Measurements from ENCODE around the gene PTPRN2. TPM values are rescaled to one million over a fixed set of nuclear protein-coding genes. Genes with fewer than 3 reads are reported as not detected.
"Not testable (repeated sequence)": the region's sequence is repeated elsewhere in the genome, so short reads cannot be mapped to it uniquely, and the experiment has no call there.

The PTPRN2 gene
- total RNA-seq, 8 experiments from 2014 or later = 0.10 to 19.7 (median 10.8) TPM; not detected in 1

DNA sequence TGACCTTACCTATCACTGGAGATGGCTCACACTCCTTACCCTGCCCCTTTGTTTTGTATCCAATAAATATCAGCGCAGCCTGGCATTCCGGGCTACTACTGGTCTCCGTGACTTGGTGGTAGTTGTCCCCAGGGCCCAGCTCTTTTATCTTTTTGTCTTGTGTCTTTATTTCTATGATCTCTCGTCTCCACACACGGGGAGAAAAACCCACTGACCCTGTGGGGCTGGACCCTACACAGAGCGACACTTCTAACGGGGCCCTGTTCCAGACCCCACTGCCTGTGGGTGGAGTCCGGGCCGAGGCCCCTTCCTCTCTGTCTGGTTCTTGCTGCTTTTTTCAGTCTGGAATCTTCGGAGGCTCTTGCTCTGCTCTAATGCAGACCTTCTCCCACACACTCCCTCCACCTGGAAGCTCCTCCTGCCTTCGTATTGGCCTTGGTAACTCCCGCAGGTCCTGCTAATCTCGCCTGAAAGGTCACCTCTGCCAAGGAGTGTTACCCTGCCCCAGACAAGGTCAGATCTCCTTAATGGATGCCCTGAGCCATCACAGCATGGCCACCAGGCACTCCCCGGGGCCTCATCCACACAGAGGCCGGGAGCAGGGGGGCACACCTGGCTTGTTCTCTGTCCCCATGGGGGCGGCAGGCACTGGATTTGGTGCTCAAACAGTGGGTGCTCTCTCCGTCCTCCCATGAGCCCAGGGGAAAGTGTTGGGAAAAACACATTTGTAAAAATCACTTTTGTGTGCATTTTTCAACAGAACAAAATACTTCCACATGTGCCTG, 531.7 kb downstream of the PTPRN2 start:
- Histone ChIP-seq H3K4me1 (replicated peaks in 1 of 2) (peaks cover 0 to 4% of the 10 kb centered on the region in 2 donors), H3K4me3 (no peak overlapping the region), H3K27ac (no peak overlapping the region)
- ATAC-seq (replicated peaks in 6 of 8) = no peak
- in situ Hi-C loops (cut with MboI; ENCODE audit: low pct_unique_long_range_greater_than_20kb in 2 of 9, low sequenced_read_pairs in 9 of 9, unreplicated experiment in 9 of 9) = no loop called here
- WGBS, 10 experiments = 0 to 93% (median 44%) methylated on average over 1 to 7 of the region's 17 CpGs; no CpG with 5 or more reads in 2 of the 10 experiments

DNA sequence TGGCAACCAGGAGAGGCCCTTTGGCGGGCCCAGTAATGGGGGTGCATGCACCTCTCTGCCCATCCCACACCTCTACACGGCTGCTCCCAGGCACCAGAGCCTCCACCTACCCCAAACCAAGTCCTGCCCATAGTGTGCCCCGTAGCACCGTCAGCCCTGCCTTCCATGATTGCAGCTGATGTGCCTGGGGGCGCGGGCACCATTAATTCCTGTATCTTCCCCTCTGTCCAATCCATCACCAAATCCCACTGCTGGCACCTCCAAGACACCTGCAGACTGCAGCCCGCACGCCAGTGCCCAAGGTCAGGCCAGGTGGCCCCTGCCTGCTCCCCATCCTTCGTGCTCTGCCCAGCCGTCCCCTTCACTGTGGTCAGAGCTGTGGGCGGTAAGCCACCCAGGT, 533.0 kb downstream of the PTPRN2 start:
- no peaks in the 10 kb centered on the region for H3K4me1 ChIP-seq (replicated peaks in 1 of 2)
- in situ Hi-C loops (cut with MboI; ENCODE audit: low pct_unique_long_range_greater_than_20kb in 2 of 9, low sequenced_read_pairs in 9 of 9, unreplicated experiment in 9 of 9) = no loop called here
- ATAC-seq (replicated peaks in 6 of 8) = no peak
- WGBS, 10 experiments = 20 to 67% (median 50%) methylated on average over 1 to 3 of the region's 11 CpGs; no CpG with 5 or more reads in 4 of the 10 experiments
- H3K27ac ChIP-seq = no peak overlapping the region
- no peak overlapping the region for H3K4me3 ChIP-seq

DNA sequence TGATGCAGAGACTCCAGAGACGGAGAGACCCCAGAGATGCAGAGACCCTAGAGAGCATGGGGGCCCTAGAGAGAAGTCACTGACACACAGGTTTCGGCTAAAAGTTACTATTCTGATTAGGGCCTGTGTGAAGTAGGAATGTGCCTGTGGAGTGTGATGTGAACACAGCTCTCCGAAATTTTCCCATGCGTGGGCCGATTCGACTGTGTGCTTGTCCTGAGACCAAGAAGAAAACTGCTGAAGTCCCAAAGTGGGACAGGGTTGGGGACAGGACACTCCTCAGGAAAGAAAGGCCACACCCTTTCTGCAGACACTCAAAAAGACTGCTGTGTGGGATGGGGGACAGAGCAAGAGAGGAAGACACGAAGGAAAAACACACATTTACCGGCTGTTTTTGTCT, 533.5 kb downstream of the PTPRN2 start:
- H3K27ac ChIP-seq = no peak overlapping the region
- in situ Hi-C loops (cut with MboI; ENCODE audit: low pct_unique_long_range_greater_than_20kb in 2 of 9, low sequenced_read_pairs in 9 of 9, unreplicated experiment in 9 of 9) = no loop called here

DNA sequence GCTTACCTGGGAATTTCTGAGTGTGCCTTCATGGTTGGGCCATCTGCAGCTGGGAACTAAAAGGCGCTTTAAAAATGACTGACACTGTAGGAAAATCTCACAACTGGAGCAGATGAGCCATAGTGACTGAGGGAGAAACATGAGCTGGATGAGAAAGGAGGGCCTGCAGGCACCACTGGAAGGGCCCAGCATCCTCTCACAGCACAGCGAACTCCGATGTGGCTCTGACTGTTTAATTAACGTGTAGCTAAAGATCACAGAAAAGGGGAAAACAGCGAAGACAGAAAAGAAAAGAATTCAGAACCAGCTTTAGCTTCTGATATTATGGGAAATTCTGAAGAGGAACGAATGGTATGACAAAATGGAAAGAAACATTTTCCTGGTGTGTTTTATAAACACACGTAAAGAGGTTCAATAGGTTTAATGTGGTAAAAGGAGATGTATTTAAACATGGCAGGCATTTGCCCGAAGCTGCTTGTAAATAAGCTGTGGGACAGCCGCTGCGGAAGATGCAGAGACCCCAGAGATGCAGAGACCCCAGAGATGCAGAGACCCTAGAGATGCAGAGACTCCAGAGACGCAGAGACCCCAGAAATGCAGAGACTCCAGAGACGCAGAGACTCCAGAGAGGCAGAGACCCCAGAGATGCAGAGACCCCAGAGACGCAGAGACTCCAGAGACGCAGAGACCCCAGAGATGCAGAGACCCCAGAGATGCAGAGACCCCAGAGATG, 534.3 kb downstream of the PTPRN2 start:
- in situ Hi-C loops (cut with MboI; ENCODE audit: low pct_unique_long_range_greater_than_20kb in 2 of 9, low sequenced_read_pairs in 9 of 9, unreplicated experiment in 9 of 9) = no loop called here
- whole genome bisulfite sequencing, 10 experiments = 30 to 80% (median 52%) methylated on average over 2 to 10 of the region's 14 CpGs; no CpG with 5 or more reads in 1 of the 10 experiments
- H3K4me3 ChIP-seq = no peak overlapping the region
- H3K27ac ChIP-seq = no peak overlapping the region
- no peak for ATAC-seq (replicated peaks in 6 of 8)
- no peaks in the 10 kb centered on the region for H3K4me1 ChIP-seq (replicated peaks in 1 of 2)

More for the DNA sequence above, 533.5 kb downstream of the PTPRN2 start:
- Histone ChIP-seq H3K4me1 (replicated peaks in 1 of 2) (no peaks in the 10 kb centered on the region), H3K4me3 (no peak overlapping the region)
- WGBS, 10 experiments = 74 to 96% (median 83%) methylated on average over 1 to 6 of the region's 8 CpGs; no CpG with 5 or more reads in 3 of the 10 experiments
- ATAC-seq (replicated peaks in 6 of 8) = no peak

DNA sequence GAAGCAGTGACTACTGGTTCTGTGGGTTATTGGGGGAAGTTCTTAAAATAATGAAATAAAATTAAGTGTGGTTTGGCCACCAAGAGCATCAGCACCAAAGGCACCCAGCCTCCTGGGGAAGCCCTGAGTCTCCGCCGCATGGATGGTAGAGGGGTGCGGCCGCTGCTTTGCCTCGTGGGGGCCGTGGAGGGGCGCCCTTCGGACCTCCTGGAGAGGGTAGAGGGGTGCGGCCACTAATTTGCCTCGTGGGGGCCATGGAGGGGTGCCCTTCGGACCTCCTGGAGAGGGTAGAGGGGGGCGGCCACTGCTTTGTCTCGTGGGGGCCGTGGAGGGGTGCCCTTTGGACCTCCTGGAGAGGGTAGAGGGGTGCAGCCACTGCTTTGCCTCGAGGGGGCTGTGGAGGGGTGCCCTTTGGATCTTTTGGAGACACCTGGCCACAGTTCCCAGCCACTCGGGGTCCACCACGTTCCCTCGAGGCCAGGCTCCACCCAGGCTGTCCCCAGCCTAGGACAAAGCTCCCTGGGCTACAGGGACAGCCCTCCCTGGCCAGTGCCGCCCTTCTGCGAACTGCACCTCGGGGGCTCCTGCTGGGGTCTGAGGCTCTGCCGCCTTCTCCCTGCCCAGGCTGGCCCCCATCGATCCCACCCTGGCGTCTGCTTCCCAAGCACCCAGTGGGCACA, 535.1 kb downstream of the PTPRN2 start:
- Histone ChIP-seq H3K4me1 (replicated peaks in 1 of 2) (no peaks in the 10 kb centered on the region), H3K27ac (no peak overlapping the region), H3K4me3 (no peak overlapping the region)
- WGBS, 10 experiments = 0 to 20% (median 13%) methylated on average over 1 to 4 of the region's 24 CpGs; no CpG with 5 or more reads in 6 of the 10 experiments
- in situ Hi-C loops (cut with MboI; ENCODE audit: low pct_unique_long_range_greater_than_20kb in 2 of 9, low sequenced_read_pairs in 9 of 9, unreplicated experiment in 9 of 9) = no loop called here
- no peak for ATAC-seq (replicated peaks in 6 of 8)

DNA sequence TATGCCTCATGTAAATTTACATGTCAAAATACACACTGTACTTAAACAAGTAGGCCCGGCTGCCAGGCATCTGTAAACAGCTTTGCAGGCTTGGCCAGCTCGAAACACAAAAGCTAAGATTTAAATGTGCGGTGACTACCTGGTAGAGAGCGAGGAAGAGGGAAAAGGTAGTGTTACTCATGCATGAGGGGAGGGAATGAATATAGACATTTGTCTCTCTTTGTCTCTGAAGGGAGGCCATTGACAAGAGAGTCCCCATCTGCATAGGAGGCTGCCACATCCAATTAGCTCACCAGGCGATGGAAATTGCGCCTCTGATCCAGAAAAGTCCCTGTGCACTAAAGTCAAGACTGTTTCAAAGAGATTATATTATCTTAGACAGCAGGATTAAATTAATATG, 535.8 kb downstream of the PTPRN2 start:
- peak in 1 of 8 experiments; percentile 53 for ATAC-seq (replicated peaks in 6 of 8)
- no peak overlapping the region for H3K27ac ChIP-seq
- in situ Hi-C loops (cut with MboI; ENCODE audit: low pct_unique_long_range_greater_than_20kb in 2 of 9, low sequenced_read_pairs in 9 of 9, unreplicated experiment in 9 of 9) = no loop called here
- 0 to 80% (median 33%) methylated on average over 1 to 3 of the region's 6 CpGs; no CpG with 5 or more reads in 1 of the 10 experiments for WGBS, 10 experiments
- H3K4me3 ChIP-seq = no peak overlapping the region
- H3K4me1 ChIP-seq (replicated peaks in 1 of 2) = no peaks in the 10 kb centered on the region

DNA sequence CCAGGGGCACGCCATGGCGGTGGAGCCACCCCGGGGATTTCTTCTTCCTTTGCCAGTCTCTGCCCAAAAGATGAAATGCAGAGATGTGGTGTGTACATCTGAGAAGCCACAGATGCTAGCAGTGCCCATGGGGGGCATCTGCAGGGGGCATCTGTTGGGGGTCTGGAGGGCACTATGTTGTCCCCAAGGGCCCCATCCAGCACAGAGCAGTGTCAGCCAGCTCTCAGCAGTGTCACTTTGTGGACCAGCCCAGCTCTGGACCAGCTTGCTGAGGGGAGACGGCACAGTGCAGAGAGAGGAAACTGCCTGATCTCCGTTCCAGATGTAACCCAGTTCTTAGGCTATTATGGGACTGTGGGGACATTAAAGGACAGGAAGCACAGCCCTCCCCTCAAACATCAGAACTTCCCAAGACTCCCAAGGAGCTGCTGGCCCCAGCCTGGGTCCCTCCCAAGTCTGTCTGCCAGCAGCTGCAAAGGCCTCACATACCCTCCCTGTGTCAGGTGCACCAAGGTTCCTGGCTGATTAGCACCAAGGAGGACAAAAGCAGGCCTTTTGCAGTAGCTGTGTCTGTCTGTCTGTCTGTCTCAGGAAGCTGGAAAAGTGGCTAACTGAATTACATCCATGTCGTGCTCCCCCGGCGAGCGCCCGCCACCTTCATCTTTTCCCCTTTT, 536.5 kb downstream of the PTPRN2 start:
- H3K27ac ChIP-seq = no peak overlapping the region
- in situ Hi-C loops (cut with MboI; ENCODE audit: low pct_unique_long_range_greater_than_20kb in 2 of 9, low sequenced_read_pairs in 9 of 9, unreplicated experiment in 9 of 9) = no loop called here
- 16 to 75% (median 53%) methylated on average over 3 to 7 of the region's 10 CpGs; no CpG with 5 or more reads in 5 of the 10 experiments for WGBS, 10 experiments
- no peak overlapping the region for H3K4me3 ChIP-seq
- H3K4me1 ChIP-seq (replicated peaks in 1 of 2) = no peaks in the 10 kb centered on the region
- ATAC-seq (replicated peaks in 6 of 8) = peak in 1 of 8 experiments; percentile 25

DNA sequence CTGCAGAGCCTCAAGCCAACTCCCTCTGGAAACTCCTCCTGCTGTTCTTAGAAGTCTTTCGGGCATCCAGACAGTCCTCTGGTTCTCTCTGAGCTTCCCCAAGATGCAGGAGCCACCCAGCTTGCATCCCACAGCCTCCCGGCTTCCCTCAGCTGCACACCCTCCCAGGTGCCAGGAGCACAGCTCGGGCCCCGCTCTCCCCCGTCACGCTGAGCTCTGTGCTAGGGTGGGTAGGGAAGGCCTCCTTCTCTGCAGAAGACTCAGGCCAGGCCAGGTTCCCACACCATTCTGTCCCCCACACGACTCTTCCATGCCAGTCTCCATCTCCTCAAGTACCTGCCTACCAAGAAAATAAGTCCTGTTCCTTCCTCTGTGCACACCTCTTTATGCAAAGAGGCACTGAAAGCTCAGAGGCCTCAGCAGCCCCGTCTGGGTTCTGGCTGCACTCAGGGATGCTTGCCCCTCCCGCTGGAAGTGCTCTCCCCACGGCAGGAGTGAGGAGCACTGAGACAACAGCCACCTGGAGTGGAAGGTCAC, 537.1 kb downstream of the PTPRN2 start:
- 13 to 83% (median 41%) methylated on average over 3 to 7 of the region's 10 CpGs; no CpG with 5 or more reads in 6 of the 10 experiments for WGBS, 10 experiments
- in situ Hi-C loops (cut with MboI; ENCODE audit: low pct_unique_long_range_greater_than_20kb in 2 of 9, low sequenced_read_pairs in 9 of 9, unreplicated experiment in 9 of 9) = no loop called here
- no peak overlapping the region for H3K4me3 ChIP-seq
- H3K27ac ChIP-seq = no peak overlapping the region
- no peaks in the 10 kb centered on the region for H3K4me1 ChIP-seq (replicated peaks in 1 of 2)
- ATAC-seq (replicated peaks in 6 of 8) = no peak

DNA sequence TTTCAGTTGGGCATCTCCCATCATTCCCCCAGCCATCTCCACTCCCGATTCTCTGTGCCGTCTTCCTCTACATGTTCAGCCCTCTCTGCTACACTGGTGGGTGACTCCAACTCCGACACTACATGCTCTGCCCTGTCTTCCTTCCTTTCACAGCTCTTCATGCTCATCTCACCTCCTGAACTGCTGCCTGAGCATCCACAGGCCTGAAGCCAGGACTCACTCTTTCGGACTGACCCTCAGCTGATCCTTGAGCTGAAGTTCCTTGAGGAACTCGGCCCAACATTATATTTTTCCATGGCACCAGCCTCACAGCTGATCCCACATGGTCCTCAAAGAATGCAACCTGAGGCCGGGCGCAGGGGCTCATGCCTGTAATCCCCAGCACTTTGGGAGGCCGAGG, 538.4 kb downstream of the PTPRN2 start:
- no peak for ATAC-seq (replicated peaks in 6 of 8)
- Histone ChIP-seq H3K4me1 (replicated peaks in 1 of 2) (no peaks in the 10 kb centered on the region), H3K4me3 (no peak overlapping the region), H3K27ac (no peak overlapping the region)
- in situ Hi-C loops (cut with MboI; ENCODE audit: low pct_unique_long_range_greater_than_20kb in 2 of 9, low sequenced_read_pairs in 9 of 9, unreplicated experiment in 9 of 9) = no loop called here
- 10 to 100% (median 49%) methylated on average over 1 to 8 of the region's 8 CpGs; no CpG with 5 or more reads in 1 of the 10 experiments for WGBS, 10 experiments

DNA sequence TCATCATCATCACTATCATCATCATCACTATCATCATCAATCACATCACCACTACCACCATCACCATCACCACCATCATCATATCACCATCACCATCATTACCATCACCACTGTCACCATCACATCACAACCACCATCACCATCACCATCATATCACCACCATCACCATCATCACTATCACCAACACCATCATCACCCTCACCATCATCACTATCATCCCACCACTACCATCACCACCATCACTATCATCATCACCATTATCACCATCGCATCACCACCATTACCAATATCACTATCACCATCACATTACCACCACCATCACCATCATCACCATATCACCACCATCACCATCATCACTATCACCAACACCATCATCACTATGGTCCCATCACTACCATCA, 539.1 kb downstream of the PTPRN2 start:
- ATAC-seq (replicated peaks in 6 of 8) = no peak
- no peaks in the 10 kb centered on the region for H3K4me1 ChIP-seq (replicated peaks in 1 of 2)
- no peak overlapping the region for H3K4me3 ChIP-seq
- no peak overlapping the region for H3K27ac ChIP-seq
- 0 to 100% (median 40%) methylated on average over 1 of the region's 1 CpG; no CpG with 5 or more reads in 1 of the 10 experiments for WGBS, 10 experiments
- in situ Hi-C loops (cut with MboI; ENCODE audit: low pct_unique_long_range_greater_than_20kb in 2 of 9, low sequenced_read_pairs in 9 of 9, unreplicated experiment in 9 of 9) = no loop called here

DNA sequence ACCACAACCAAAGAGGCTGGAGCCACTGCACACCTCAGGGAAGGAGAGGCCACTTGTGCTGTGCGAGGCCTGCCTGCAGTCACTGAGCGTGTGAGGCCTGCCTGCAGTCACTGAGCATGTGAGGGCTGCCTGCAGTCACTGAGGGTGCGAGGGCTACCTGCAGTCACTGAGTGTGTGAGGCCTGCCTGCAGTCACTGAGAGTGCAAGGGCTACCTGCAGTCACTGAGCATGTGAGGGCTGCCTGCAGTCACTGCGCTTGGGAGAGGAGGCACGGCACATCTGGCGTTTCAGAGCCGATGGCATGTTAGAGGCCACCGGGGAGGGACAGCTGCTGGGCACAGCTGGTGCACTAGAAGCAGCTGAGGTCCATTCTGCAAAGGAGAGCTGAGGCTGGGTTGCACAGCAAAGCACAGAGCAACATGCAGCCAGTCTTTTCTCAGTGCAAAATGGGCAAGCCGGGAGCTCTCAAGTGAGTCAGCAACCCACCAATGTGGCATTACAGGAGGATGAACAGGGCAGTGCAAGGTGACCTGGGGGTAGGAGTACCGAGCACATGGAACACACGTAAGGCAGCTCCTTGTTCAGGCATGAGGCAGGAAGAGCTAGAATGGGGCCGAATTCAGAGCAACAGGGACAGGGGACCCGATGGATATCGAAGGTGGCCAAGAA, 540.1 kb downstream of the PTPRN2 start:
- peak in 1 of 8 experiments; percentile 53 for ATAC-seq (replicated peaks in 6 of 8)
- no peak overlapping the region for H3K4me3 ChIP-seq
- in situ Hi-C loops (cut with MboI; ENCODE audit: low pct_unique_long_range_greater_than_20kb in 2 of 9, low sequenced_read_pairs in 9 of 9, unreplicated experiment in 9 of 9) = no loop called here
- H3K4me1 ChIP-seq (replicated peaks in 1 of 2) = no peaks in the 10 kb centered on the region
- 30 to 79% (median 41%) methylated on average over 3 to 8 of the region's 14 CpGs; no CpG with 5 or more reads in 4 of the 10 experiments for WGBS, 10 experiments
- H3K27ac ChIP-seq = no peak overlapping the region

DNA sequence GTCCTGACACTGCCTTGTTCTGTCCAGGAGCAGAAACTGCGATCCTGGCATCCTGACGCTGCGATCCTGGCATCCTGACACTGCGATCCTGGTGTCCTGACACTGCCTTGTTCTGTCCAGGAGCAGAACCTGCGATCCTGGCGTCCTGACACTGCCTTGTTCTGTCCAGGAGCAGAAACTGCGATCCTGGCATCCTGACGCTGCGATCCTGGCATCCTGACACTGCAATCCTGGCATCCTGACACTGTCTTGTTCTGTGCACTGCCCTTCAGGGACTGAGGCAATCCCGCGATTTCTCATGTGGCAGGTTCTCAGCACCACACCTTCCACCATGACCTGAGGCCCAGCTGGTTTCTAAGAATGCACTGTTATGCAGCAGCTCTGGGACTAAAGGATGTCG, 541.4 kb downstream of the PTPRN2 start:
- WGBS, 10 experiments = 0 to 100% (median 27%) methylated on average over 1 to 9 of the region's 12 CpGs; no CpG with 5 or more reads in 2 of the 10 experiments
- not testable (repeated sequence) for H3K4me3 ChIP-seq

More for the DNA sequence above, 541.4 kb downstream of the PTPRN2 start:
- in situ Hi-C loops (cut with MboI; ENCODE audit: low pct_unique_long_range_greater_than_20kb in 2 of 9, low sequenced_read_pairs in 9 of 9, unreplicated experiment in 9 of 9); H3K27ac ChIP-seq; H3K4me1 ChIP-seq (replicated peaks in 1 of 2); ATAC-seq (replicated peaks in 6 of 8): not testable (repeated sequence)
